SW 1271 (cell line): ENCODE results near the gene PPARA.

Experiments
- DNase-seq, 2 experiments: peaks; one replicate each; lab custom pipeline; 2025; lab: John Stamatoyannopoulos, UW

PPARA gene

DNA sequence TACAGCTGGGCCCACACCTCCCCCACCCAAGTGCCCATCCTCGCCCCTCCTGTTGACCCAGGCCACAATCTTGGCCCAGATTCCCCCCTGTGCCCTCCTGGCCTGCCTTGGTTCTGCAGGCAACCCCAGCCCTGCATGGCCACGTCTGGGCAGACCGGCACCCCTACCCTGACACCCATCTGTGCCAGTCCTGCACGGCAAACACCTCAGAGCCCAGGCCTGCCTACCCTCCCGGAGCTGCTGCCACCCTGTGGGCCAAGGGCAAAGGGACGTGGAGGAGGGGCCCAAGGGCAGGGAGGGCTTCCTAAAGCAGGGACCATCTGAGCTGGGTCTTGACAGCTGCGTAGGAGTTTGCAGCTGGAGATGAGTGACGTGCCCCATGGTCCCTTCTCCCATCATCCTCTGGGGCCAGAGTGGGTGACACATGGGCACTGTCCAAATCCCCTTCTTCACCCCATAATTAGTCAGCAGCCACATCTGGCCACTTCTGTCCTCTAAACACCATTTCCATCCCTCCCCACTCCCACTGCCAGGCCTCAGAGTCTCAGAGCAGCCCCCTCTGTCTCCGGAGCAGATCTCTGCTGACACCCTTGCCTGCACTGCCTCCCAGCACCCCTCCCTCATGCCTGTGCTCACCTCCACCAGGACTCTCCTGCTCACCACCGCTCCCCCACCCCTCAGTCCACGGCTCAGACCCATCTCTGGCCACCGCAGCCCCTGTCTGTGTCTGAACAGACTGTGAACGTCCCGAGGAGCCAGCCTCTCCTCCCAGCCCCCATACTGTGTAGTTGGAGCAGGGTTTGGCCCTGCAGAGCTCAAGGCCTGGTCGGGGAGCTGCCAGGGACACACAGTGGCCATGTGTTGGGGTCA, 35.6 kb upstream of the PPARA start:
- DNase-seq, result no peak

DNA sequence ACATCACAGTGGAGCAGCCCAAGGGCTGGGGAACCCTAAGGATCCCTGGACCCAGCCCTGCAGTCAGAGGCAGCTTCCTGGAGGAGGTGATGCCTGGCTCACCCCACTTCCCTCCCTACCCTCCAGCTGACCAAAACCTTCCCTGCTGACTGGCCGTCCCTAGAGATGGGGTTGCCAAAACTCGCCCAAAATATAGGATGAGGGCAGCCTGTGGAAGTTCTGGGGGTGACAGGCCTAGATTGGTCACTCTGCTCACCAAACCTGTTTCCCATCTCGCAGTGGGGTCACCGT, 35.0 kb upstream of the PPARA start:
- no peak for DNase-seq

DNA sequence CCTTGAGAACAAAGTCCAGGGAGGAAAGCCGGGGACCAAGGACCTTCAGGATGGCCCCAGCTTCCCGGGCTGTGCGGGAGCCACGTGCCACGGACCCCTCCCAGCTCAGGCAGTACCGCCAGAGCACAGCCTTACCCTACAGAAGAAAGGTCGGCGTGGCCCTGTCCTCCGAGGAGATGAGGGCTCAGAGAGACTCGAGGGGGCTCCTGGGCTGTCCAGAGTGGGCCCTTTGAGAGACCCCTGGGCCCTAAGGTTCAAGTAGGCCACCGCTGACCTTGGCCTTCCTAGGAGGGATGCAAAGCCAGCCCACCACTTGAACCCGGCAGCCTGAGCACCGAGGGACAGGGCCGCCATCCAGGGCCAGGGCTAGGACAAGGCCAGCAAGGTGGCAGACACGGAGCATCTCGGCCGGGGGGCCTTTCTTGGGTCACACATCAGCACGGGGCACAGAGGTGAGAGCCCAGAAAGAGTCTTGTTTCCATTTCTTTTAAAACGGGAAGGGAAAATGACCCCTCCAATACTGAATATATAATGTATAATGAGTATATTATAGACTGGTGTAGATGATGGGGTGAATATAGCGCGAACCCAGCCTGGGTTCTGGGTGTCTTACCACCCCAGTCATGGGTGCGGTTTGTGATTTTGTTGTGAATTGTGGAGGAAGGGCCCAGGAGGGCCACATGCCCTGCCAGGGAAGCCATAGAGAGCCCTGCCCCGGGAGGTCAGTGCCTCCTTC, 34.4 kb upstream of the PPARA start:
- DNase-seq, result no peak

DNA sequence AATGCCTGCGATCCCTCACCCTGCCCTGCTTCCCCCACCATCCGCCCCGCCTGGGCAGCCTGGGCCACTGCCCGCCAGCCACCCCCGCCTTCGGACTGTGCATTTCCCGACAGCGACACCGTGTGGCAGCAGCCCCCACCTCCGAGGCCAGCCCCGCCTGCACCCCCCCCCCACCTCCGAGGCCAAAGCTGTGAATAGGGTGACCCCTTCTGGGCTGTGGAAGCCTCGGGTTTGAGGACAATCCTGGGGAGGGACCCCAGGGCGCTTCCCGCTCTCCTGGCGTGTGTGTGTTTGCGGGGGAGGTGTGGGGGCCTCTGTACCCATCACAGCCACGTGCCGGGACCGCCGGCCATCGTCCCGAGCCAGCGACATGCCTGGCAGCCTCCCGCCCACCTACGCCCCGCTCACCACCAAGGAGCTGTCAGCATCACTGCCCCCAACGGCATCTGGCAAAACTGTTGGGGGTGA, 33.8 kb upstream of the PPARA start:
- peak; percentile 40 to 73 for DNase-seq

DNA sequence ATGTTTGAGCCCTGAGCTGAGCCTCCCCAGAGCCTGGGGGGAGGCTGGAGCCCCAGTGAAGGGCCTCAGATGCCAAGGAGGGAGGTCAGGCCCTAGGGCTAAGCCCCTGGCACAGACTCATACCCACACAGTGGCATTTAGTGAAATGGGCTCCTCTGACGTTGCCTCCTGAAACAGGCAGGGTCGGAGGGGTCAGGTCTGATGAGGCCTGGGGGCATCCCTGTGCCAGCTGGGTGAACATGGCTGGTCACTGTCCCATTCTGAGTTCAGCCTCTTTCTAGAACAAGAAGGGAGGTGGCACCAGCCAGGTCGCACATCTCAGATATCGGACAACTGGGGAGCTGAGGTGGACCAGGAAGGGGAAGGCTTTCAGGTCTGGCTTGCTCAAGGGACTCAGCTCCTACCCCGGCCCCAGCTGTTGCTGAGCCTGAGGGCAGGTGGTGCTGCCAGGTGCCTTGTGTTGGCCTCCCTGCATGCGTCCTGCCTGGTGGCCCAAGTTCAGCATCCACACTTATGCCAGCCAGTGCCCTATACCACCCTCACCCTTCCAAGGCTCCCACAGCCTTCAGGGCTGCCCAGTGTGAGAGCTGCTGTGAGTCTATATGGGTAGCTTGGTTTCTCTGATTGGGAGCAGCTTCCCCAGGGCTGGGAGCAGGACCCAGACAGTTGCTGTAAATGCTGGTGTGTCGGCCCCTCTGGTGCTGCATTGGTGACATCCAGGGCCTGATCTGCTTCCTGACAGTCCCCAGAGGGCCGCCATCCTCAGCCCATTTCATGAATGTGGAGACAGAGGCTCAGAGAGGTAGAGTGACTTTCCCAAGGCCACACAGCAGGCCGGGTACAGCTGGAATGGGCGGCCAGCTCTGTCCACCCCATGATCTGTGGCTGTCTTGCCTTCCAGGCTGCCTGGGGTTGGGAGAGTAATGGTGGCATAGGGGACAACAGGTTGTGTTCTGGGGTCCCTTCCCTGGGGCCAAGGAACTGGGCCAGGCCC, 32.8 kb upstream of the PPARA start:
- DNase-seq, result no peak

DNA sequence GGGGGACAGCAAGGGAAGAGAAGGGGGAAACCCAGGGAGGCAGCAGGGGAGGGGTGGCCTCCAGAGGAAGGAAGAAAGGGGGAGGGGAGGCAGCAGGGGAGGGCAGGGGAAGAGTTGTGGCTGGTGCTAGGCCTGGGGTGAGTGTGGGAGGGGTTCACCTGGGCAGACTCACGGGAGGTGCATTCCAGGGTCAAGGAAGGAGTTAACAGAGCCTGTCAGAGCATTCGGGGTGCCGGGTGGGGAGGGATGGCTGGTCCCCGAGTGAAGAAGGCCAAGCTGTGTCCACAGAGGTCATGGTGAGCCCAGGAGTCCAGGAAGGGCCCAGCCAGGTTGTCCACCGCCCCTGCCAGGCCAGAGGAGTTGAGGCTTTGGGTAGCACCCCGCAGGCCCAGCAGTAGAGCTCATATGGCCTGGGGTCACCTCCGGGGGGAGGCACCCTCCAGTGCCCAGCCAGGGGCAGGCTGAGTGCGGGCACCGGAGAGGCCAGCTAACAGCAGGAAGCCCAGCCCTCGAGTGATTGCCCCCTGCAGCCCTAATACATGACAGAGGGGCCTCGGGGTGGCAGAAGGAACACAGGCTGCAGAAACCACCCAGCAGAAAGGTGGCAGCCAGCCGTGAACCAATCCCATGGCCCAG, 31.1 kb upstream of the PPARA start:
- no peak for DNase-seq

DNA sequence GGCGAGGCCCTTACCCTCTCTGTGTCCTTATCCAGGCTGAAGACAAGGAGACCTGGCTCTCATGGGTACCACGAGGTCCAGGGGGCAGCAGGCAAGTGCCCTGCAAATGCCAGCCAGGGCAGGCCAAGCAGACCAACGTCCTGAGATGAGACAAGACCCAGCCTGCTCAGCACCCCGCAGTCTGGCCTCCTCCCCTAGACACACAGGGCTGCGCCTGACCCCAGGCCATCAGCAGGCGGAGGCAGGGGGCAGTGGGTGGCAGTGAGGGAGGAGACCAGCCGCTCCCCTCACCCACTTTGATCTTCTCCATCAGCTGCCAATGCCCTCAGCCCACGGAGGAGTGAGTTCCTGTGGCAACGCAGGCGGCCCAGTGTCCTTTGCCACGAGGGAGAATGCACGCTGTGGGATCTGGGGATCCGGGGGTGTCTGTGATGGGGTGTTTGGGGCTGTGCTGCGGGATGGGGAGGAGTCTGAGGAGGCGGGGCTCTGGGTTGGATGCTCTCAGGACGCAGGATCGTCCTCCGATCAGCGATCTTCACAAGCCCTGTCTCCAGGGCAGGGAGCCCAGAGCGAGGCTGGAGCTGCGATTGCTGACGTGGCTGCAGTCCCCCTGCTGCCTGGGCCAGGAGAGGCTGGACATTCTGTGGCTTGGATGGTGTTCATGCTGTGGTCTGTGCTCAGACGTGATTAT, 30.5 kb upstream of the PPARA start:
- no peak for DNase-seq

DNA sequence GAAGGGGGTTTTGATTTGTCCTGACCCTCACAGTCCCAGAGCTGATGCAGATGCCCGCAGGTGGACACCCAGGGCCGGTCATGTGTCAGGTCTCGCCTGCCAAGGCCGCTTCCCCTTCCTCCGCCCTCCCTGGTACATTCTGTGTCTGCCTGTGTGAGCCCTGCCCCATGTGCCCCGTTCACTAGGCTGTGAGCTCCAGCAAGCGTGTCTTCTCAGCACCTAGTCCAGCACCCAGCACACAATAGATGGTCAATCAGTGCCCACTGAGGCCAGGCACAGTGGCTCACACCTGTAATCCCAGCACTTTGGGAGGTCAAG, 29.9 kb upstream of the PPARA start:
- no peak for DNase-seq

DNA sequence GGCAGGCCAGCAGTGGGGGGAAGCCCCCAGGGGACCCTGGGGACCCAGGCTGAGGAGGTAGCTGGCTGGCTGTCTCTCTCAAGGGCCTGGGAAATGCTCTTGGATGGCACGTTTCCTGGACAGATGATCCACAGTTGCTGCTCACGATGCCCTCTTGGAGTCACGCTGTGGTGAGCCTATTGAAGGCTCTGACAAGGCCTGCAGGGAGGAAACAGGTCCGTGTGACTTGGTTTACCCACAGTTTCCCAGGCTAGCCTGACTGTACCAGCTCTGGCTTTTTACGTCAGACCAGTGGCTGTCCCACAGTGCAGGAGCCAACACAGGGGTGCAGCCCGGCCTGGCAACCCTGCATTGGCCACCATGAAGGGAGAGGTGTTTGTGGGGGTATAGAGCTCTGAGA, 29.2 kb upstream of the PPARA start:
- DNase-seq, result no peak

DNA sequence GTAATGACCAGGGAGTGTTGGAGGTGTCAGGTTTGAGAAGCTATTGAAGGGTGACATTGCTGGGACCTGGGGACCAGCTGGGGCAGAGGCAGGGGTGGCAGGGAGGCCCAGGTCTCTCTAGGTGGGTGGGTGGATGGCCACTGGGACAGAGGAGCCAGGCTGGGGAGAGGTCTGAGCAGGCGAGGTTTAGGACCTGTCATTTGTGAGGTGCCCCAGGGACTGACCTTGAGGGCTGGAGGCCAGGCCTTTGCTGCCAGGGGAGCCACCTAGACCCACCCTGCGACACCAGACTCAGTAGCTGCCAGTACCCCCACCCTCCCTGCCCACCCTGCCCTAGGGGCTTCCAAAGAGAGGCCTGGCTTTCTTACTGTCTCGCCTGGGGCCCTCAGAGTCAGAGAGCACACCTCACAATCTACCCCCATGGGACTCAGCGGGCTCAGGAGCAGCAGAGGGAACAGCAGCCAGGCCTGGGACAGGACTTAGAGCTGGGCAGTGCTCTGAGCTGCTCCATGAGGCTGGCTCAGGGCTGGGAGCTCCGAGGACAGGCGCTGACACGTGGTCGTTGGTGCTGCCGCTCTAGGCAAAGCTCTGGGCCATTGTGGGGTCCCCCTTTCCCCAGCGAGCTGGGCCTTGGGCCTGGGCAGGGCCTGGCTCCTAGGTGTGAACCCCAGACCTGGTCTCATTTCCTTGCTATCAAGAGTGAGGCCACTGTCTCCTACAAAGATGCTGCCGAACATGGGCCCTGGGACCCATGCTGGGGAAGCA, 28.6 kb upstream of the PPARA start:
- DNase-seq, result no peak

DNA sequence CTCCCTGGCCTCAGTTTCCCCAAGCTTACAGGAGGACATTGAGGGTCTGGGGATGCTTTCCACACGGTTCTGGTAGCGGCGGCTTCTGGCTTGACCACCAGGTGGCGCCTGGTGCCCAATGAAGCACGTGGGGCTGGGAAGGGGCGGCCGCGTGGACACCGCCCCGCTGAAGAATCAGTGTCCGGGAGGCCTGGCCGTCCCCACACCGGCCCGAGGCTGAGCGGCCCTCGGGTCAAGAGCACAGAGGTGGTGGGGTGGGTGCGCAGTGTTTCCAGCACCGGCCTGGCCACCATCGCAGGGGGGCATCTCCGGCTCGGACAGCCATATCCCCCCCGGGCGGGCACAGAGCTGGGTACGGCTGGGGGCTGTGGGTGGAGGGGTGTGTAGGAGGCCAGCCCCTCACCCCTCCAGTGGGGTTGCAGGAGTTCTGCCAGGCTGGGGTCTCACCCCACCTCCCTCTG, 27.8 kb upstream of the PPARA start:
- DNase-seq, result no peak

DNA sequence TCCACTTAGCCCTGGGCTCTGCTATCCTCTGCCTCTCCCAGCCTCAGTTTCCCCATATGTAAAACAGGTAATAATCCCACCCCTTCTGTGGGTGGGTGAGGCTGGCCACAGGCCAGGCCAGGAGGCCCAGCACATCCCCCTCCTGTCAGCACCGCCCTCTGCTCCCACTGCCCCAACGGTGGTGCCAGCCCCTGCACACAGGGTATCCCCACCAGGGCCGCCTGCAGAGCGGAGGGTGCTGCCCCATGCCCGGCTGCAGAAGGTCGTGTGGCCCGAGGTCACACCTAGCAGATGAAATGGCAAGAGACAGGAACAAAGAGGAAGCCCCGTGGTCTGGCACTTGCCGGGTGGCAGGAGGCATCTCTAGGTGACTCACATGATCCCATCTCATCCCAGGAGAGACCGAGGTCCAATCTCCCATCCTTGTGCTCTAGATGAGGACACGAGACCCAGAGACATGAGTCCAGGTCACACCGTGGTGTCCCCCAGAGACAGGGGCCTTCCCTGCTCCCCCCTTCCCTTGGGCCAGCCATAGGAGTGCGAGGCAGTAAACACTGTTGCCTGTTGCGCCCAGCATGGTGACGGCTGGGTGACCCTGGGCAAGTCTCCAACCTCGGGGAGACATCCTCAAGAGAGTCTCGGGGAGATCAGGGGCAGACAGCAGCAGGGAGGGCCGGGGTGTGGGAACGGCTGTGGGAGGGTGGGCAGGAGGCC, 27.2 kb upstream of the PPARA start:
- DNase-seq, result no peak

DNA sequence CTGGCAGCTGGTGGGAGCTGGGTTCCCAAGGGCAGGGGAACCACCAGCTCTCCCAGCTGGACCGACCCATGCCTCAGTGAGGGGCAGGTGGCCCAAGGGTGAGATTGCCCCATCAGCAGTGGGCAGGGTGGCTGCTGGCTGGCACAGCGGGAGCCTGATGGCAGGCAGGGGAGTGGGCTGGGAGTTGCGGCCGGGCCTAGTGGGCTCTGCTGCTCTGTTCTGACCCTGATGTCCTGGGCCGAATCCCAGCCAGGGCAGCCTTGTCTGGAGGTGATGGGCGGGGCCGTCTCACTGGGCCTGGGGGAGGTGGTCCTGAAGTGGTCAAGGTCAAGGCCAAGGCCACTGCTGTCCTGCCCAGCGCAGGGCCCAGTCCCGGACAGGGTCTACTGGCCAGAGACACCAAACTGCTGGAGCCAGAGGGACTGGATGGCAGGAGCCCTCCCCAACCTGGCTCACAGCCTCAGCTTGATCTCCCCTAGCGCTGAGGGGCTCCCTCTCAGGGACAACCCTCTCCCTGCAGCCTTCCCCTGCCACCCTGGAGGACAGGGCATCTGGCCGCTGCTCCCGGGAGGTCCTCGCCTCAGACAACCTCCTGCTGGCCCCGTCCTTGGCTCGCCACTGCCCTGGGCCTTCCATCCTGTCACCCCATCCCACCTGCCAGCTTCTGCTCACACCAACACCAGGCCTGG, 26.5 kb upstream of the PPARA start:
- no peak for DNase-seq

DNA sequence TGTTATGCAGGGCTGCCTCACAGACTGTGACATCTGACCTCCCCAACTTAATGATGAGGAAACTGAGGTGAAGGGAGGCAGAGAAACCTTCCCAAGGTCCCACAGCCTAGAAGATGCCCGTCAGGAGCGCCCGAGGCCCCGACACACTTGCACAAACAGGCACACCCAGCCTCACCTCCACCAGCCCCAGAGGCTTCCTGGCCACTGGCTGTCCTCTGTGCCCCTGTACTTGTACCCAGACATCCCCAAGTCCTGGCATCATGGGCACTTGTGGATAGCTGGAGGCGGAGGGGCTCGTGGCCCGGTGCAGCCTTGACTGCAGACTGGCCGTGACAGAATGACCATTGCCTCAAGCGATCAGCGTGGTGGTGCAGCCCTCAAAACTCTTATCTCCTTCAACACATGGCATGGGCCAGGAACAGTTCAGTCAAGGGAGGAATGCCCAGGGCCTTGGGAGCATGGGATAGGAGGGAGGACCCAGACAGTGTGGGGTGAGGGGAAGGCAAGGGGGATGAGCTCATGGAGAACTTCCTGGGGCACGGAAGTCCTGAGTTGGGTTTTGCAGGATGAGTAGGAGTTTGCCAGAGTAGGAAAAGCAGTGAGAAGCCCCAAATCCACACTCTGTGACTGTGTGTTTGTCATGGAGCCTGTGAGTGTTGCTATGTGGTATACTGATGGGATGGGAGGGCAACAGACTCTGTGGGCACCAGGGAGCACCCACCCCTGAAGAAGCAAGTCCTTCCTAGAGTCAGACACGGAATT, 25.8 kb upstream of the PPARA start:
- no peak for DNase-seq

DNA sequence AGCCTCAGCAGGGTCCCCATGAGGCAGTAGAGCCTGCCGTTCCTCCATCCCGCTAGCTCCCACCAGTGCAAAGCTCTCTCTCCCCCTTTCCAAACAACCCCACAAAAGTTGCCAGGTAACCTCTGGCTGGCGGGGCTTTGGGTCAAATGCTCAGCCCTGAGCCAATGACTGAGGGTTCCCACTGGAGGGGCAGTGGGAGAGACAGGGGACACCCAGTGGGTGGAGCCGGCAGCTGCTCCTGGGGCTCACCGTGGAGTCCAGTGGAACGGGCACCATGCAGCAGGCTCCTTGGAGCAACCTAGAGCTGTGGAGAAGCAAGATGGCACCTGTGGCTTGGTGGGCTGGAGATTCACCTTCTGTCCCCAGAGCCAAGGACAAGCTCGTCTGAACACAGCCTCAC, 25.0 kb upstream of the PPARA start:
- DNase-seq, result no peak

DNA sequence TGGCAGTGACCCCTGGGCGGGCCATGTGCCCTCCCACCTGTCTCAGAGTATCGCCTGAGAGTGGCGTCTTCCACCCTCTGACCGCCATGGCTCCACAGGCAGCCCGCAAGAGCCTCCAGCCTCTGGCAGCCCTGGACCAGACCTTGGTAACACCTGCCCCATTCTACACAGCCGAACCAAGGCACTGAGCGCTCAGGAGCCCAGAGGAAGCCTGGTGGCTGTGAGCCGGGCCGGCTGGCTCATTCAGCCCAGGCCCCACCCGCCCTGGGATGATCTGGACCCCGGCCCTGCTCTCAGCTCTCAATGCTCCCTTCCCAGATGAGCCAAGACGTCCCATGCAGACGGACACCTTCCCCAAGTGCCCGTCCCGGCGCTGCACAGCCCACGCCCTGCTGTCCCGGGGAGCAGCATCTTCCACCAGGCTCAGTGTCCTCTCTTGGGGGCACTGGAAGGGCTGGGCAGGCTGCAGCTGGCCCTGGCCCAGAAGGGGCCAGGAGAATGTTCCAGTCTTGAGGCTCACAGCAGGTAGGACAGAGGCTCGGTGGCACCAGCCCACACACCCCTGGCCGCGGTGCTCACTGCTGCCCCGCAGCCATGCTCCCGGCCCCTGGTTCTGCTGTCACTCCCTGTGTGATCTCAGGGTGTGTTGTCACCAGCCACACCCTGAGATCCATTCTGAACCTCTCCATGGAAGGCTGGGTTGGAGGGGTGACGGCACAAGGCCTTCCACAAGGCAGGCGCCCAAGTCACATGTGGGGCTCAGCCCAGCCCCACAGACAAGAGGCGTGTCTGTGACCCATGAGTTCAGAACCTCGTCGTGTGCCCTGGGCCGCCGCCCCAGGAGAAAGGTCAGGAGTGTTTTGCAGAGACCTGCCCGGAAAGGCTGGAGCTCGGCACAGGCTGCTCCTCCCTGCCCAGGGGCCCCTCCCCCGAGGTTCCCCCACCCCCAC, 24.2 kb upstream of the PPARA start:
- no peak for DNase-seq

DNA sequence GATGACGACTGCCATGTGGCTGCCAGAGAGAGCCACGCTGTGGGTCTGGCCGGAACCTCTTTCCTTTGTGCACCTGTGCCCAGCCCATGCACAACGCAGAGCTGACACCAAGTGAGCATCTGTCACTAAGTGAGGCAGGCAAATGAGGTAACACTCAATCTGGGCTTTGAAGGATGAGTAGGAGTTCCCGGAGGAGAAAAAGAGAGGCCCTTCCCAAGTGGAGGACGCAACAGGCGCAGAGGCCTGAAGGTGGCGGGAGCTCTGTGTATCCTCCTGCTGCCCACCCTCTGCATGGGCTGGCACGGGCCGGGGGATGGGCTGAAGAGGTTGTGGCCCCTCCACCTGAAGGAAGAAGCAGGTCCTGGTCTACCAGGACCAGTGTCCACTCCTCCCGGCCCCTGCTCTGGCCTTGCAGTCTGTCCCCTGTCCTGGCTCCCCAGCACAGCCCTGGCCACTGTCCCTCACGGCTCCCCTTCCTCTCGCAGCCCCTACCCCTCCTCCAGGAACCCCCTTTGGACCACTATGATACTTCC, 23.4 kb upstream of the PPARA start:
- DNase-seq, result no peak
